Suppressor macrophage treated with lipopolysaccharide for 4 hours (primary cell): ENCODE results near the gene RBM17.
"Not testable (repeated sequence)": the region's sequence is repeated elsewhere in the genome, so short reads cannot be mapped to it uniquely, and the experiment has no call there.

Experiments
- DNase-seq: peaks from one replicate; pipeline ENCODE4 v3.0.0-alpha.2; 2020

The RBM17 gene

GRCh38 chr10:6114299-6114698 is 25.5 kb downstream of the RBM17 start:
- DNase-seq: no peak

GRCh38 chr10:6114805-6115341 is 26.0 kb downstream of the RBM17 start:
- DNase-seq: peak; percentile 53

GRCh38 chr10:6115411-6115810 is 26.6 kb downstream of the RBM17 start:
- no peak for DNase-seq

- no peak for DNase-seq
Measured at GRCh38 chr10:6115824-6116350, 27.1 kb downstream of the RBM17 start.

- no peak for DNase-seq
Measured at GRCh38 chr10:6116806-6117205, 28.0 kb downstream of the RBM17 start.

- DNase-seq: no peak
Measured at GRCh38 chr10:6117711-6118110, 28.9 kb downstream of the RBM17 start.

- DNase-seq: no peak
Measured at GRCh38 chr10:6119423-6119822, 30.6 kb downstream of the RBM17 start.

- no peak for DNase-seq
Measured at GRCh38 chr10:6119962-6120361, 31.1 kb downstream of the RBM17 start.

- no peak for DNase-seq
Measured at GRCh38 chr10:6120691-6121090, 31.9 kb downstream of the RBM17 start.

- DNase-seq: peak; percentile 68
Measured at GRCh38 chr10:6121146-6121545, 32.3 kb downstream of the RBM17 start.

GRCh38 chr10:6123532-6123931 is 34.7 kb downstream of the RBM17 start:
- peak; percentile 91 for DNase-seq

- DNase-seq: peak; percentile 93
Measured at GRCh38 chr10:6124666-6125065, 35.8 kb downstream of the RBM17 start.

- DNase-seq: not testable (repeated sequence)
Measured at GRCh38 chr10:6127461-6127860, 38.6 kb downstream of the RBM17 start.

- no peak for DNase-seq
Measured at GRCh38 chr10:6128087-6128486, 39.3 kb downstream of the RBM17 start.

GRCh38 chr10:6128591-6129251 is 39.9 kb downstream of the RBM17 start:
- DNase-seq: peak; percentile 90

GRCh38 chr10:6130848-6131470 is 42.1 kb downstream of the RBM17 start:
- peak; percentile 55 for DNase-seq

GRCh38 chr10:6133331-6134098 is 44.7 kb downstream of the RBM17 start:
- DNase-seq: no peak

- no peak for DNase-seq
Measured at GRCh38 chr10:6134099-6134823, 45.4 kb downstream of the RBM17 start.

- no peak for DNase-seq
Measured at GRCh38 chr10:6135039-6135438, 46.2 kb downstream of the RBM17 start.

- no peak for DNase-seq
Measured at GRCh38 chr10:6135589-6136168, 46.8 kb downstream of the RBM17 start.

GRCh38 chr10:6136215-6137201 is 47.7 kb downstream of the RBM17 start:
- peak; percentile 62 for DNase-seq
